ENCODE measurements around the gene SPNS3. TPM values are rescaled to one million over a fixed set of nuclear protein-coding genes. Genes with fewer than 3 reads are reported as not detected.

SPNS3 gene
- total and polyA plus RNA-seq, 2 of the 8 experiments (the other 6 are each of a cell fraction or from before 2014, with no cell fraction given) = not detected

DNA sequence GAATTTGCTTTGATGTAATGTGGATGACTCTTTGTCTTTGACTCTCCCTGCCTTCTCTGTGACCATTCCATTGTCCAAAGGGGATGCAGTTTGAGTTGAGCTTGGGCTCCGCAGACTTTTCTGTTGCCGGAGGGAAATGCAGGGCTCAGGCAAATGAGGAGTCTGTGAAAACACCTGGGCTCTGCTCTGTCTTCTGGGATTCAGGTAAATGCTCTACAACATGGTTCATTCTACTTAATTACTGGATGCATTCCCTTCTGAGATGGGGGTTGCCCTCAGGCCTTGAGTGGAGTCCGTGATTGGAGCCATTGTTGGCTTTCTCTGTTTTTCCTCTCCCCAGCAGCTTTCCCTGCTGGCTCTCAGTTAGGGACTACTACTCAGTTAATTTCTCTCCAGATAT, 38.5 kb downstream of the SPNS3 start (continued):
- TF ChIP-seq HDAC2 (IDR thresholded peaks at IDR 0.05; ENCODE audit: borderline replicate concordance in 1 of 2, low read depth in 2 of 2, low read length in 2 of 2) (no peak), SIN3A (conservative IDR thresholded peaks at IDR 0.05 in 1 of 2, IDR thresholded peaks at IDR 0.05 in 1 of 2; ENCODE audit: low read depth in 1 of 2, low read length in 2 of 2) (no peak), CBX5 (IDR thresholded peaks at IDR 0.05; ENCODE audit: low read depth, low read length) (no peak), TBP (IDR thresholded peaks at IDR 0.05; ENCODE audit: low read depth, low read length) (no peak), TEAD4 (IDR thresholded peaks at IDR 0.05; ENCODE audit: low read depth, low read length) (no peak), KDM1A (IDR thresholded peaks at IDR 0.05; ENCODE audit: borderline replicate concordance, low read length) (no peak)
